GM18498 (cell line): ENCODE measurements around the gene CELF6.
A peak's percentile ranks its signal among the peaks of the same experiment; 100 is the strongest.

ENCODE experiments used
- ATAC-seq: cut with Tn5 transposase; IDR thresholded peaks from one replicate; pipeline ENCODE4 v1.9.1; 2021; ENCODE audit warnings: mild to moderate bottlenecking, moderate library complexity; ENCODE audit not compliant: unreplicated experiment

CELF6 gene

DNA sequence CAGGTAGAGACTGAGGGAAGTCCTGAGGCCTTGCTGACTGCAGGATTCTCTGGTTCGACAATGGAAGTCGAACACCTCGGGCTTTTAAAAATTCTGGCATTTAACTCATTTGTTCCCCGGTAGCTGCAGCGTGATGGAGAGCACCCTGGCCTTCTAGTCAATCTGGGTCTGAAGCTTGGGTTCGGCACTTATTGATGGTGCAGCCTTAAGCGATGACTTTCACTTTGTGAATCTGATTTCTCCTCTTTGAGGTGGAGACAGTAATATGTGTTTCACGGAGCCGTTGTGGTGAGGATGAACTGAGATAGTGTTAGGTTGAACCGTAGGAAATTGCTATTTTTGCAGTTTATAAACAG lies 47.0 kb downstream of the CELF6 start:
- no peak for ATAC-seq

DNA sequence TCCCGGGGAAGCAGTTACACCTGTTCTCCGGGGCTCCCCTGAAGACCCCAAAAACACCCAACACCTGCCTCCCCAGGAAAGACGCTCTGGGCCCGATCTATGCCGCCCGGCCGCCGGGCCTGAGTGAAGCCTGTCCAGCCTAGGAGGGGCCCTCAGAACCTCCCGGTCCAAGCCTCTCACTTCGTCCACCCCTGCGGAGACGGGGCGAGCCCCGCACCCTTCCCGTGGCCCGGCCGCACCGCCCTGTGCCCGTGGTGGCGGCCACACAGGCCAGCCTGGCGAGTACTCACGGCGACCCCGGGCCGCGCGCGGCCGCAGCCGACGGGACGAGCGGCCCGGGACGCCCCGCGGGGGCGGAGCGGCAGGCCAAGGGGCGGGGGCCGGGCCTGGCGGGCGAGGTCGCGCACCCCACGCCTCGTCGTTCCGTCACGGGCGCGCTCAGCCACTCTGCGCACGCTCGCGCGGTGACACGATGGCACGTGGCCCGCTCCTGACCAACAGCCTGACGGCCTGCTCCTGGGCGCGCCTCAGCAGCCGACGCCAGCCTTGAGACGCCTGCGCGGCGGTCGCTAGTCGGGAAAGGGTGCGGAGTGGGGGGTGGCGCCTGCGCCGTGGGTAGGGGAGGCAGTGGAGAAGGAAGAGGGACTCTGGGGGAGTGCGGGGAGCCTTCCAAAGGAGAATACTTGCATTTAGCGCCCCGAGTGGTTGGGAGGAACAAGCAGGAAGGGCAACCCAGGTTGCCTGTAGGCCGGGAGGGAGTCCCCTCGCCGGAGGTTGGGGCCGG lies 47.6 kb downstream of the CELF6 start, which contains the start of gene PARP6:
Gene PARP6 (minus strand): TSS at position 342 of the 784 bp plus-strand sequence. CDS start 5,077 bp downstream, outside the sequence.
- ATAC-seq = peak; percentile 95

DNA sequence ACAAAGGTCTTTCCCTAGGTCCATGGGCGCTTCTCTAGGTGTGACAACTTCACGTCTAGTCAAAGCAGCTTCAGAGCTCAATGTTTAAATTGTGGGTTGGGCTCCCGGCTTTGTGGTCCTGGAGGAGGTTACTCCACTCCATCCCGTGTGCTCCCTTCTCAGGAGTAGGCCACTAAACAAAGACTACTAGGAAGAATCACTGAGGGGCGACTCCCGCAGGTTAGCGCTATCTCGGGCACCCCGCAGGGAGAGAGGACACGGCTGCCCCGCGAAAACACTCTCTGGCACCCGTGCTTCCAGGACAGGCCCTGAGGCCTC lies 48.1 kb downstream of the CELF6 start:
- no peak for ATAC-seq

DNA sequence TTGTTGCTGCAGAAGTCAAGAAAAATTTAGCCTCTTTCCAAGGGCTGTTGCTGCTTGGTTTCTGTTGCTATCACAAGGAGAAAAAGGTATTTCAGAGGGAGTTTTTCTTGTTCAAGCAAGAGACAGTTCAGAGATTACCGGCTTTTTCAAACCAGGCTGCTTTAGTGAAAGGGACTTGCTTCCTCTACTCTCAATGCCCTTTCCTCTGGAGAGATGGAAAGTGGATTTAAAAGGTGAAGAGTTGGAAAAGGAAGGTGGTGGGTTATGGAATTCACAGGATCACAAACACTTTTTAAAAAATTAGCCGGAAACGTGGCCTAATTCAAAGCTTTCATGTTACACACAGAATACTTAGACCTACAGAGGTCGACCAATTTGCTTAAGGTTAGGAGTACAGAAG lies 48.7 kb downstream of the CELF6 start:
- ATAC-seq = no peak

DNA sequence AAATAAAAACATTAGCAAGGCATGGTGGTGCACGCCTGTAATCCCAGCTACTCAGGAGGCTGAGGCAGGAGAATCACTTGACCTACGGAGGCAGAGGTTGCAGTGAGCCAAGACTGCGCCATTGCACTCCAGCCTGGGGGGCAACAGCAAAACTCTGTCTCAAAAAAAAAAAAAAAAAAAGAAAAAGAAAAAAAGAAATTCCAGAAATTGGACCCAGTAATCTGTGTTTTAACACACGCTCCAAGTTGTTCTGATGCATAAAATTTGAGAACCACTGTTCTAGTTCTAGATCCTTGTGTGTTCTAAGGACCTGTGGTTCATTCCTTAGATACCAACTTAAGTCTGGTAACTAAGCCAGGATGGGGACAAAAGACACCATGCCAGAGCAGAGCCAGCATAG lies 50.2 kb downstream of the CELF6 start:
- ATAC-seq = no peak

DNA sequence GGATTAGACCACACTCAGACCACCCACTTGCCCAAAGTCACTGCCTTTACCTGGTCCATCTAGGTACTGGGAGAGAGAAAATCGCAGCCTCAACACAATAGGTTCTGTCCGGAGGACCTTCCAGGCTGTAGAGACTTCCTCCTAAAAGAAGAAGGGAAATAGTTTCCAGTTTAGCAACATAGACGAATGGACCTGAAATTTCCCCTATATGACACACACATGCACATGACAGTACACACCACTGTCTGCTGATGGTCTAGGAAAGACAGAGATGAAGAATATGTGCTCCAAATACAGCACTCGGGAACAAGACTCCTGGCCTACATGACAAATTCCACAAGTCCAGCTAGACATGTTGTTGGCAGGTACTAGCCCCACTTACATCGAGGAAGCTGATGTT lies 54.9 kb downstream of the CELF6 start:
- ATAC-seq = no peak

DNA sequence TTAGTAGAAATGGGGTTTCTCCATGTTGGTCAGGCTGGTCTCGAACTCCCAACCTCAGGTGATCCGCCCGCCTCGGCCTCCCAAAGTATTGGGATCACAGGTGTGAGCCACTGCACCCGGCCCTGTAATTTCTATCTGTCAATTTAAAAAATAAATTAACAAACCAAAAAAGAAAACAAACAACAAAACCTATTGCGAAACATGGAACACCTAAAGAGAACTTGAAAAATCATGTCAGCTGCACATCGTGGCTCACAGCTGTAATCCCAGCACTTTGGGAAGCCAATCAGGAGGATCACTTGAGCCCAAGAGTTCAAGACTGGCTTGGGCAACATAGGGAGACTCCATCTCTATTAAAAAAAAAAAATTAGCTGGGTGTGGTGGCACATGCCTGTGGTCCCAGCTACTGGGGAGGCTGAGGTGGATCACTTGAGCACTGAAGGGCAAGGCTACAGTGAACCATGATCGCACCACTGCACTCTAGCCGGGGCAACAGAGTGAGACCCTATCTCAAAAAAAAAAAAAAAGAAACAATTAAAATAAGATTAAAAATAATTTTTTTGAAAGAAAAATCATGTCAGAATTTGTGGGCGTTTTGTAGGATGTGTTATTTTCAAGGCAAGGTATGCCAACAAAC lies 67.2 kb downstream of the CELF6 start:
- ATAC-seq = no peak

DNA sequence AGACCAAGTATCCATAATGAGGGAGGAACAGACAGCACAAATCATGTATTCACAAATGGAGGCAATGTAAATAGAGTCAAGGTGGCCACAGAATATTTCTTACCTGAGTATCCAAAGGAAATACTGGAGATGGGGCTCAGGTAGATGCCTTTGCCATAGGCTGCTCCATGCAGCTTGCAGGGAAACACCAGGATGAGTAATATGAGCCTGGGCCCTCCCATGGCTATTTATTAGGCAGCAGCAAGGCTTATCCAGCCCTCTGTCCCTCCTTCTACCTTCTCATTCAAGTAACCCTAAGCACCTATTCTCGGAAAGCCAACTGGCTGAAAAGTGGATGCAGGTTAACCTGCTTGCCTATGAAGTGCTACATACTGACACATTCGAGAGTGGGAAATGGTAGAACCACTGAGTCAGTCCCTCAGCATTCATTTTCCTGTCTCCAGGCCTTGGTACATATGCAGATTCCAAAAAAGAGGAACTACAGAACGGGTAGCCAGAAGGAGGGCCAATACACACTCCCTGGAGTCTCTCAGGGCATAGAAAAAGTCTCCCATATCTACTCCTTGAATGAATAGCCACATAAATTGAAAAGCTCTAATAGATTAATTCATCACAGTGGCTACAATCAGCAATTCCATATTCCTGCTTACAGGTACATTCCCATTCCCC lies 70.7 kb downstream of the CELF6 start:
- no peak for ATAC-seq

DNA sequence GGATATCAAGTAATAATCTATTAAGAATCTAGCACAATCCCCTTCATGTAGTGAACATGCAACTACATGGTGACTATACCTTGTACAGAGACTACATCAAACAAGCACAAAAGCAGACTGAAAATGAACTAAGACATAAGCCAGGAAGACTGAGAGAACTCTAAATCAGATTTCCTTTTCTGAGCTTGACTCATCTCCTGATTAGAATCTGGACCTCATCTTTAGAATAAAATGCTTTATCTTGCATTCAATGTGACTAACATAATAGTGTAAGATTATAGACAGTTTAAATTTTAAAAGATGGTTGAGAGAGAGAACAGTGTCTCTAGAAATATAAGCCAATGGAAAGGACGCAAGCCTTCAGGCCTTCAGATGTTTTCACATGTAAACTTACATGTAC lies 71.4 kb downstream of the CELF6 start:
- ATAC-seq = no peak

DNA sequence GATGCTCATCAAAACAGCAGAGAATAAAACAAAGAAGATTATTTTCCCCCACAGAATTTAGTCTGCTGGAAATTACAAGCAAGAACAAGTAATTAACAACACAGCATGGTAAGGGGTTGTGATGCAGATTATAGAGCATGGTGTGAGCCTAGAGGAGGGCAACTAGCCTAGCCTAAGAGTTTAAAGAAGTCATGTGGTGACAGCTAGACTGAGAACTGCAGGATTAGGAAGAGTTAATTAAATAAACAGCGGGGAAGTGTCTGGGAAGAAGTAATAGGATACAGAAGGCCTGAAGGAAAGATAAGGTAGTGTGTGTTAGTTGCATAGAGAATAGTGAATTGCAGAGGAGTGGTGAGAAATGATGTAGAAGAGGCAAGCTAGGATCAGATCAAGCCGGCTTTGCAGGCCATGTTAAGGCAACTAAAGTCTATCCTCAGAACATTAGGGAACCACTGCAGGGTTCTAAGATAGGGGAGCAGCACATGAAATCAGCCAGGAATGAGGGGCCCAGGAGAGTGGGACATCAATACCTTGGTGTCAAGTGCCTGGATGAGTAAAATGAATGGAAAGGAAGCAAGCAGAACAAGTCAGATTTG lies 77.1 kb downstream of the CELF6 start:
- no peak for ATAC-seq

DNA sequence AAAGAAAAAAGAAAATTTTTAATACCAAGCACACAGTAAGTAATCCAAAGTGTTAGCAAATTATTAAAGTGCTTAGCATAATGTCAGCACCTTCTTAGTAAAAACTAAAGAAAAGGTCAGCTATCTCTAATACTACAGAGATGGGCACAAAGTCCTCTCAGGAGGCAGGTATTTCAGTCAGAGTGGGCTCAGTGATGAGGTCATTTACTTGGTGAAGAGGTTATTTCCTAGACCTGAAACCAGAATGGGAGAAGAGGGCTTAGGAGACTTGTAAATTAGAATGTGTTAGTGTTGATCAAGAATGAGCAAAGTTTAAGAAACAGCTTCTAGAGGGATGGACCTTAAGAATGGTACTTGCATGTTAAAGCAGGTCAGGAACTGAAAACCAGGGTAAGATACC lies 80.3 kb downstream of the CELF6 start:
- no peak for ATAC-seq

DNA sequence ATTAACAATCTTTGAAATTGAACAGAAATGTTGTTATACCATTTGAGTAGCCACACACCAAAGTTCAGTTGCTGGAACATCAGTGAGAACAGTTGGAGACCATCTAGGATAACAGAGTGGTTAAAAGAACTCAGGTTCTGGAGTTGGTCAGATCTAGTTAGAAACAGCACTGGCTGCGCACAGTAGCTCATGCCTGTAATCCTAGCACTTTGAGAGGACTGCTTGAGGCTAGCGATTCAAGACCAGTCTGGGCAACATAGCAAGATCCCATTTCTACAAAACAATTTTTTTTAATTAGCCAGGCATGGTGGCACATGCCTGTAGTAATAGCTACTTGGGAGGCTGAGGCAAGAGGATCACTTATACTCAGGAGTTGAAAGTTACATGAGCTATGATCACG lies 81.4 kb downstream of the CELF6 start:
- ATAC-seq = no peak

DNA sequence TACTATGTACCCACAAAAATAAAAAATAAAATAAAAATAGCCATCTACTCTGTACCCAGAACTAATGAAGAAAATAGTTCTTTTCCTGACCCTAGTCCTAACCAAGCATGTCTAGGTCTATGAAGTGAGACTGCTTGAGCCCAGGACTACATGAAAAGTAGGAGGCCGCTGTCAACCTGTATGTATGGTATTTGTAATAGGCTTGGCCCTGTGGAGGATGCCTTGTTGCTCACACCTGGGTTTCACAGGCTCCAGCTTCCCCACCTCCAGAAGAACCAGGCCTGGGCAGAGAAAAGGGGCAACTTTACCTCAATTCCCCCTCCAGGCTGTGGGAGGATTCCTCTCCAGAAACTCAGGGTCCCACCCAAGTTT lies 82.1 kb downstream of the CELF6 start:
- ATAC-seq = peak; percentile 16

DNA sequence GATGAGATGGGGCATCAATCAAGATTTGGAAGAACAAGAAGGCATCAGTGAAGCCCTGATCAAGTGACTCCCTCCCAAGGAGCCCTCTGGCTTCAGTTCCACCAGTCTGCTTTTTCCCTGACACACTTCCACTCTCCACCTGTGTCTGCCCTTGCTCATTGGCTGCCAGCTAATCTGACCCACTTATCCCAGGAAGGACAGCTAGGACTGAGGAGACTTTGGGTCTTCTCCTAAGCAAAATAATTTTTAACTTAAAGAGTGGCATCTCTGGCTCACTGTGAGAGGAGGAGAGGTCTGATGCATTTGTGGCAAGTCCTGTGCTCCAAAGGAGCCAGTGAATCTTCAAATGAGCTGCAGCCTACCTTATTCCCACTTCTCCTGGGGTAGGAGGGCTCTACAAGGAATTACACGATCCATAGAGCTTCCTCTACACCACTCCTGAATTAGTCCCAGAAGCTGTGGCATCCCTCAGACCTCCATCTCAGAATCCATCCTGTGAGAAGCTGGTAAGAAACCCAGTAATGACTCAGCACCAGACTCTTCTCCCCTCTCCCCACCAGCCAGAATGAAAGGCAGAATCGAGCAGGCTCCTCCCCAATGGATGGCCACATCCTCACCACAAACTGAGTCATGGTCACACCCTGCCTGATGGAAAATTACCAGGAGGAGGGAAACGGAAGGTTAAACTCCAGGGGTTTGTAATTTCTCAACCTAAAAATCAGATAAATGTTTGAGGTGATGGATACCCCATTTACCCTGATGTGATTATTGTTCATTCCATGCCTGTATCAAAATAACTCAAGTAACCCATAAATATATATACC lies 82.7 kb downstream of the CELF6 start:
- peak; percentile 68 for ATAC-seq

DNA sequence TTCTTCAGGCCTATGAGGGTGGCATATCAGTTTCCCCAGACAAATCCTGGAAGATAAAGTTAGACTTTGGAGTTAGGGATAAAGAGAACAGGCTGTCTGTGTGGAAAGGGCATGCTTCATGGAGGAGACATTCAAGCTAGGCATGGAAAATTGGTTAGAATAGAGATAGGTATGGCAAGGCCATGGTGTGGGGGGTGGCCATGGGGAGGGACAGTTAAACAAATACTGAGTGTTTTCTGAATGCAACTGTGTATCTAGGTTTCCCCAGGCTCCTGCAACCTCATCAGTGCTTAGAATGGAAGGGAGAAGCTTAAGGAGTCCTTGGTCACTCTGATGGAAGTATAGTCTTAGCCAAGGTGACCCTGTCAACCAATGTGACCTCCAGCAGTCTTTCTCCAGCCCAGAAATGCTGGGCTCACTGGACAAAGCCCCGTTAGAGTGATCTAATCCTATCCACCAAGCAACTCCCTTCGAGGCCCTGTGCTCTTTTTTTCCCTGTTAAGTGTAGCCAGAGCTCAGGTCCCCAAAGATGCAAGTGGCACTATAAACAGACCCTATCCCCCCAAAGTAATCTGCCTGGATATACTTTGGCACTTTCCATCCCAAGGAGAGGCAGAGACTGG lies 83.5 kb downstream of the CELF6 start:
- ATAC-seq = no peak

DNA sequence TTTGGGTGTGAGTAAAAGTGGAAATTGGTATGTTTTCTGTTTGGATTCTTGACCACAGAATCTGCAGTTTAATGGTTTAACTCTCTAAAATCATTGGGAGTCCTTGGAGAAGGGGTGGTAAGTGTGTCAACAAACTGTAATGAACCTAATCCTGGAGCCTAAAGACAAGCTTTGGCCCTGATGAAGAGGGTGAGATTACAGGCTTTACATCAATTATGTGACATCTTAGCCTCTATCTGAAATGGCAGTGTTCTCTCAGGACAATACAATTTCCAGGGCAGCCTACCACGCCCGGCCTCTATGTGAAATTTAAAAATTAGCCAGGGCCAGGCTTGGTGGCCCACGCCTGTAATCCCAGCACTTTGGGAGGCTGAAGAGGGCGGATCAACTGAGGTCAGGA lies 84.7 kb downstream of the CELF6 start:
- ATAC-seq = no peak
